H1 (cell line): Measurements from ENCODE around the gene POF1B. TPM values are rescaled to one million over a fixed set of nuclear protein-coding genes. Genes with fewer than 3 reads are reported as not detected.
"Not testable (repeated sequence)": the region's sequence is repeated elsewhere in the genome, so short reads cannot be mapped to it uniquely, and the experiment has no call there.

Experiments used
- CTCF ChIA-PET: fragments of 300-600 bp; sonication (Branson Sonifier 250); formaldehyde crosslinking; loops from one replicate; lab custom pipeline; 2021; ENCODE audit not compliant: partially characterized antibody; lab: Charles Lee
- POLR2A ChIA-PET: fragments of 300-600 bp; sonication (Branson Sonifier 250); formaldehyde crosslinking; loops from one replicate; lab custom pipeline; 2021; ENCODE audit warnings: inconsistent platforms; ENCODE audit not compliant: partially characterized antibody; lab: Charles Lee
- DNase-seq, 2 experiments: peaks; one replicate each; pipeline versions ENCODE4 v3.0.0 to v3.0.0-alpha.2; 2010 to 2022; ENCODE audit warnings: low spot score in 2 of 2, low read depth in 1 of 2, mixed read lengths in 1 of 2
- FAIRE-seq: peaks from 2 replicates; lab custom pipeline; 2011; peaks lifted over from hg19 to GRCh38; lab: Jason Lieb, UNC
- H2AFZ ChIP-seq: 2 replicates; pipeline ENCODE4 v1.8.1; 2012; ENCODE audit warnings: low read length, inconsistent platforms
- H2AK5ac ChIP-seq: 2 replicates; pipeline ENCODE4 v1.6.1; 2013; ENCODE audit warnings: low read depth, low read length
- H2BK120ac ChIP-seq: replicated peaks from 2 replicates; pipeline ENCODE3; 2013; ENCODE audit warnings: low read depth, low read length, inconsistent platforms
- H2BK12ac ChIP-seq: 2 replicates; pipeline ENCODE4 v1.6.1; 2013; ENCODE audit warnings: low read depth, low read length
- H2BK15ac ChIP-seq: 2 replicates; pipeline ENCODE4 v1.6.1; 2013; ENCODE audit warnings: low read length
- H2BK20ac ChIP-seq: 2 replicates; pipeline ENCODE4 v1.6.1; 2013; ENCODE audit warnings: low read length
- H2BK5ac ChIP-seq: 2 replicates; pipeline ENCODE4 v1.6.1; 2013; ENCODE audit warnings: low read depth, low read length
- H3K14ac ChIP-seq: 2 replicates; pipeline ENCODE4 v1.6.1; 2013; ENCODE audit warnings: inconsistent platforms; ENCODE audit not compliant: insufficient read length
- H3K18ac ChIP-seq: 2 replicates; pipeline ENCODE4 v1.6.1; 2013; ENCODE audit warnings: low read length; ENCODE audit errors: extremely low read depth
- H3K23ac ChIP-seq: 2 replicates; pipeline ENCODE4 v1.6.1; 2013; ENCODE audit warnings: inconsistent platforms; ENCODE audit not compliant: insufficient read length
- H3K23me2 ChIP-seq: 2 replicates; pipeline ENCODE4 v1.6.1; 2013; ENCODE audit warnings: low read depth, low read length
- H3K27ac ChIP-seq: 2 replicates; pipeline ENCODE4 v1.6.1; 2011; ENCODE audit warnings: low read depth, low read length, inconsistent platforms
- H3K27me3 ChIP-seq, 4 experiments: replicated peaks in 1 of 4; 1 replicate in 1 of 4; 2 replicates in 3 of 4; pipeline versions ENCODE4 v1.6.1 to v1.8.1; 2011 to 2013; ENCODE audit warnings: low read length in 3 of 4, mild to moderate bottlenecking in 3 of 4, inconsistent platforms in 2 of 4, mixed read lengths in 2 of 4, moderate library complexity in 1 of 4; ENCODE audit not compliant: control insufficient read depth in 3 of 4, insufficient read depth in 3 of 4; ENCODE audit errors: extremely low read depth in 1 of 4
- H3K36me3 ChIP-seq, 4 experiments: 2 replicates each; pipeline versions ENCODE4 v1.6.1 to v1.8.1; 2011 to 2013; ENCODE audit warnings: mild to moderate bottlenecking in 4 of 4, low read length in 3 of 4, moderate library complexity in 2 of 4, control low read depth in 1 of 4, inconsistent platforms in 1 of 4; ENCODE audit not compliant: insufficient read depth in 4 of 4, control insufficient read depth in 2 of 4
- H3K4ac ChIP-seq: replicated peaks from 2 replicates; pipeline ENCODE3; 2013; ENCODE audit warnings: low read length, low read depth, mixed read lengths, inconsistent platforms; ENCODE audit not compliant: insufficient read length
- H3K4me1 ChIP-seq, 4 experiments: replicated peaks in 1 of 4; 1 replicate in 1 of 4; 2 replicates in 3 of 4; pipeline versions ENCODE4 v1.6.1 to v1.8.1; 2011 to 2013; ENCODE audit warnings: low read length in 3 of 4, inconsistent platforms in 2 of 4, mixed read lengths in 1 of 4; ENCODE audit not compliant: insufficient read depth in 4 of 4, control insufficient read depth in 3 of 4
- H3K4me2 ChIP-seq, 2 experiments: 2 replicates each; pipeline versions ENCODE4 v1.6.1 to v1.8.1; 2011 to 2013; ENCODE audit warnings: low read depth in 2 of 2, low read length in 2 of 2, control low read depth in 1 of 2, inconsistent platforms in 1 of 2, mild to moderate bottlenecking in 1 of 2; ENCODE audit not compliant: insufficient read depth in 1 of 2
- H3K4me3 ChIP-seq, 4 experiments: fragments of 200-600, 300-600 bp in 1 of 4; sonication (generic), shearing (Covaris generic), sonication (Bioruptor Twin) in 1 of 4; 2 replicates each; pipeline versions ENCODE4 v1.5.1 to v1.8.1; 2011 to 2016; ENCODE audit warnings: low read length in 4 of 4, low read depth in 3 of 4, control low read depth in 2 of 4, inconsistent platforms in 2 of 4, mild to moderate bottlenecking in 2 of 4, mixed read lengths in 1 of 4, moderate library complexity in 1 of 4; ENCODE audit not compliant: insufficient read depth in 2 of 4; ENCODE audit errors: extremely low read depth in 1 of 4
- H3K56ac ChIP-seq: replicated peaks from 2 replicates; pipeline ENCODE3; 2013; ENCODE audit warnings: low read depth, mild to moderate bottlenecking, mixed read lengths, low read length, inconsistent platforms; ENCODE audit not compliant: insufficient read length
- H3K79me1 ChIP-seq: 2 replicates; pipeline ENCODE4 v1.6.1; 2013; ENCODE audit warnings: low read depth, low read length, control low read depth
- H3K79me2 ChIP-seq, 2 experiments: 2 replicates each; pipeline versions ENCODE4 v1.6.1 to v1.8.1; 2012 to 2013; ENCODE audit warnings: low read length in 2 of 2, mild to moderate bottlenecking in 2 of 2, inconsistent platforms in 1 of 2; ENCODE audit not compliant: insufficient read depth in 2 of 2, control insufficient read depth in 1 of 2
- H3K9ac ChIP-seq, 4 experiments: replicated peaks in 1 of 4; 1 replicate in 1 of 4; 2 replicates in 3 of 4; pipeline versions ENCODE4 v1.6.1 to v1.8.1; 2011 to 2013; ENCODE audit warnings: low read depth in 3 of 4, low read length in 3 of 4, control low read depth in 2 of 4, mild to moderate bottlenecking in 2 of 4, moderate library complexity in 2 of 4, inconsistent platforms in 1 of 4; ENCODE audit errors: extremely low read depth in 1 of 4
- H3K9me3 ChIP-seq, 2 experiments: 2 replicates each; pipeline versions ENCODE4 v1.6.1 to v1.8.1; 2012 to 2013; ENCODE audit warnings: mild to moderate bottlenecking in 2 of 2, moderate library complexity in 2 of 2, control low read depth in 1 of 2, inconsistent platforms in 1 of 2, low read depth in 1 of 2, low read length in 1 of 2, mixed read lengths in 1 of 2; ENCODE audit not compliant: insufficient read depth in 2 of 2
- H4K20me1 ChIP-seq, 2 experiments: replicated peaks in 1 of 2; 2 replicates each; pipeline versions ENCODE3 to v1.8.1; 2011 to 2013; ENCODE audit warnings: inconsistent platforms in 2 of 2, low read length in 2 of 2, mild to moderate bottlenecking in 1 of 2; ENCODE audit not compliant: insufficient read depth in 2 of 2, control insufficient read depth in 1 of 2
- H4K5ac ChIP-seq: 2 replicates; pipeline ENCODE4 v1.6.1; 2013; ENCODE audit warnings: low read length, low read depth, mixed read lengths, inconsistent platforms; ENCODE audit not compliant: insufficient read length
- H4K8ac ChIP-seq: 2 replicates; pipeline ENCODE4 v1.8.0; 2013; ENCODE audit warnings: mild to moderate bottlenecking, moderate library complexity, low read length, inconsistent platforms; ENCODE audit not compliant: insufficient read depth; ENCODE audit errors: extremely low read depth
- H4K91ac ChIP-seq: replicated peaks from 2 replicates; pipeline ENCODE3; 2013; ENCODE audit warnings: low read length, mixed read lengths, inconsistent platforms; ENCODE audit not compliant: insufficient read length
- WGBS, 2 experiments: shearing (Covaris generic) in 1 of 2; methylation state at CpG; one replicate each; pipeline versions ENCODE4 v1.1.6 to v1.1.7; 2013 to 2015; ENCODE audit warnings: low lambda C conversion rate in 2 of 2, mixed read lengths in 2 of 2, inconsistent platforms in 1 of 2, low coverage in 1 of 2, missing lambda C conversion rate in 1 of 2; ENCODE audit not compliant: insufficient replicate concordance in 2 of 2, insufficient coverage in 1 of 2, insufficient read length in 1 of 2; ENCODE audit errors: extremely low coverage in 1 of 2, missing lambda C conversion rate in 1 of 2; 5-methylcytosine and 5-hydroxymethylcytosine counted together
- polyA plus RNA-seq, 7 experiments: library from polyadenylated mRNA; depleted of rRNA in 3 of 7; stranded (reverse) in 5 of 7; unstranded in 2 of 7; fragments of >200 nt in 5 of 7; fragments of 200-250 nt in 2 of 7; gene quantifications; 1 replicate in 5 of 7; 2 replicates in 1 of 7; 4 replicates in 1 of 7; pipeline versions ENCODE4 v1.2.1 to v1.2.3, GENCODE V29; 2011 to 2013; ENCODE audit warnings: missing spikeins in 2 of 7, mixed read lengths in 2 of 7
- total RNA-seq: library from RNA; stranded (reverse); fragmentation: NEBNext Ultra II Directional; extraction: Animal tissue kit (Norgen Biotek cat#: 25700); gene quantifications from 2 replicates; pipeline ENCODE4 v1.2.1, GENCODE V29; 2021

The POF1B gene
- total and polyA plus RNA-seq, 2 of the 8 experiments (the other 6 are each of a cell fraction or from before 2014, with no cell fraction given) = not detected

GRCh38 chrX:85285286-85285685, 94.2 kb downstream of the POF1B start:
- CTCF ChIA-PET, FAIRE-seq: not testable (repeated sequence)

More at GRCh38 chrX:85285286-85285685, 94.2 kb downstream of the POF1B start:
- H3K4me2 ChIP-seq, H3K56ac ChIP-seq, H3K23ac ChIP-seq, H3K79me2 ChIP-seq, H2BK5ac ChIP-seq, H4K8ac ChIP-seq, POLR2A ChIA-PET, H2AK5ac ChIP-seq, H3K27ac ChIP-seq, H3K4me3 ChIP-seq, DNase-seq, H4K5ac ChIP-seq, H3K23me2 ChIP-seq, H2BK12ac ChIP-seq, H3K4me1 ChIP-seq, H2AFZ ChIP-seq, H3K4ac ChIP-seq, H2BK120ac ChIP-seq, H3K36me3 ChIP-seq, H3K18ac ChIP-seq, H2BK20ac ChIP-seq, H4K91ac ChIP-seq, H3K27me3 ChIP-seq, H3K14ac ChIP-seq, H3K9ac ChIP-seq, H3K9me3 ChIP-seq, H3K79me1 ChIP-seq, H2BK15ac ChIP-seq, H4K20me1 ChIP-seq: not testable (repeated sequence)
- 90% methylated on average over 2 of the region's 6 CpGs; no CpG with 5 or more reads in 1 of the 2 experiments for WGBS, 2 experiments
